HG02943 (cell line): ENCODE results near the gene MIAT.

Source experiments
- ATAC-seq: cut with Tn5 transposase; IDR thresholded peaks from one replicate; pipeline ENCODE4 v1.9.1; 2021; ENCODE audit warnings: mild to moderate bottlenecking, low read depth, moderate library complexity; ENCODE audit not compliant: unreplicated experiment

Gene MIAT

DNA sequence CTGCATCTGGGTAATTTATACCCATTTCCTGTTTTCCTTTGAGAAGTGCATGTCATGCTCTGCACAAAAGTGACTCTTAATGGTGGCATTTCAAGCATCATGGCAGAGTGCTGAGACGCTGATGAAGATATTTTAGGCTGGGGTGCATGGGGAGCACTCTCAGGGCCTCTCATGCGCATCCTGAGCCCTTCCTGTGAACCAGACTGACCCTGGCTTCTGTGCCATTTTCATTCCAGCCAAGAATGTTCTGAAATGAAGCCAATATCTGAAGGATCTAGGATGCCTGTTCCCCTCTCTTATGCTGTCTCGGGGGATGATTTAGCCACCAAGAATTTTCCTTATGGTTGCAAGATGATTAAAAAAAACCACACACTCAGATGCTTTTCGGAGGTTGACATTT lies 61.5 kb downstream of the MIAT start:
- no peak for ATAC-seq

DNA sequence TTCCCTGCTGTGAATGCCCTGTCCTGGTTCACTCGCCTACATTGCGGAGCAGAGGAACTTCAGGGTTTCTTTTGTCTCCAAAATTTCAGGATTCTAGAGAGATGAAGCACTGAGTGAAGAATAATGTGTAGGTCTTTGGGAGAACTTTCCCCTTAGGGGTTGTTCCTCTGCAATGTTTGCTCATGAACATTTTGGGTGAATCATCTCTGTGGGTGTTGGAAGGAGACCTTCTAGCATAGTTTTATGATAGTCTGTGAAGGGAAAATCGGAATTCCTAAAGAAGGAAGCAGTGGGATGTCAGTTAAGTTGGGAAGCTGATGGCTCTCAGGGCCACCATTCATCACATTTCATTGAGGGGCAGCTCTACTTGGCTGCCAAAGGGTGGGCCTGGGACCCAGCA lies 64.8 kb downstream of the MIAT start:
- ATAC-seq, result no peak

DNA sequence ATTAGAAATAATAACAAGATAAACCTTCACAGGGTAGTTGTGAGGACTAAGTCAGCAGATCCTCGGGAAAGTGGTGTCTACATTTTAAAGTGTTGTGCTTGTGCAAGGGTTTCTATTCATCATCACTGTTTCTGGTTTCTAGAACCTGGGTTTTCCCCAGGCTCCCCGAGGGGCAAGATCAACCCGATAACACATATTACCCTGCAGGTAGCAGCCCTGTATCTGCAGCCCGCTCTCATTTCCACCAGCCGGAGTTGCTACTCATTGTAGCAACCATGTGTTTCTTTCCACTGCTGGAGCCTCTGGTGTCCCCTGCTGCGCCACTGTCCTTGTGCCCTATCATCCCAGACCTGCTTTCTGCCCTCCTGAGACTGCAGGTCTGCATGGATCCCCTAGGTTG lies 67.0 kb downstream of the MIAT start:
- ATAC-seq, result no peak

DNA sequence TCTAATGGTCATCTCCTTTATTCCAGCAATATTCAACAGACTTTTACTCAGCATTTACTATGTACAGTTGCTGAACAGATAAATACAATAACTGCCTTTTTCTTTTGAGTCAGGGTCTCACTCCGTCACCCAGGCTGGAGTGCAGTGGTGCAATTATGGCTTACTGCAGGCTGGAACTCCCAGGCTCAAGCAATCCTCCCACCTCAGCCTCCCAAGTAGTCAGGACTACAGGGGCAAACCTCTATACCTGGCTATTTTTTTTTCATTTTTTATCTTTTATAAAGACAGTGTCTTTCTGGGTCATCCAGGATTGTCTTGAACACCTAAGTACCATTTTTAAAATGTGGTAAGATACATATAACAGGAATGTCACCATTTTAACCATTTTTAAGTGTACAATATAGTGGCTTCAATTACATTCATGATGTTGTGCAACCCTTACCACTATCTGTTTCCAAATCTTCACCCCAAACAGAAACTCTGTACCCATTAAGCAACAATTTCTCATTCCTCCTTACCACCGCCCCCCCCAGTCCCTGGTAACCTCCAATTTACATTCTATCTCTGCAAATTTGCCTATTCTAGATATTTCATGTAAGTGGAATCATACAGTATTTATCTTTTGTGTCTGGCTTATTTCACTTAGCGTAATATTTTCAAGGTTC lies 67.8 kb downstream of the MIAT start:
- ATAC-seq, result no peak
